ENCODE data around the gene POLD2.

Gene POLD2

DNA sequence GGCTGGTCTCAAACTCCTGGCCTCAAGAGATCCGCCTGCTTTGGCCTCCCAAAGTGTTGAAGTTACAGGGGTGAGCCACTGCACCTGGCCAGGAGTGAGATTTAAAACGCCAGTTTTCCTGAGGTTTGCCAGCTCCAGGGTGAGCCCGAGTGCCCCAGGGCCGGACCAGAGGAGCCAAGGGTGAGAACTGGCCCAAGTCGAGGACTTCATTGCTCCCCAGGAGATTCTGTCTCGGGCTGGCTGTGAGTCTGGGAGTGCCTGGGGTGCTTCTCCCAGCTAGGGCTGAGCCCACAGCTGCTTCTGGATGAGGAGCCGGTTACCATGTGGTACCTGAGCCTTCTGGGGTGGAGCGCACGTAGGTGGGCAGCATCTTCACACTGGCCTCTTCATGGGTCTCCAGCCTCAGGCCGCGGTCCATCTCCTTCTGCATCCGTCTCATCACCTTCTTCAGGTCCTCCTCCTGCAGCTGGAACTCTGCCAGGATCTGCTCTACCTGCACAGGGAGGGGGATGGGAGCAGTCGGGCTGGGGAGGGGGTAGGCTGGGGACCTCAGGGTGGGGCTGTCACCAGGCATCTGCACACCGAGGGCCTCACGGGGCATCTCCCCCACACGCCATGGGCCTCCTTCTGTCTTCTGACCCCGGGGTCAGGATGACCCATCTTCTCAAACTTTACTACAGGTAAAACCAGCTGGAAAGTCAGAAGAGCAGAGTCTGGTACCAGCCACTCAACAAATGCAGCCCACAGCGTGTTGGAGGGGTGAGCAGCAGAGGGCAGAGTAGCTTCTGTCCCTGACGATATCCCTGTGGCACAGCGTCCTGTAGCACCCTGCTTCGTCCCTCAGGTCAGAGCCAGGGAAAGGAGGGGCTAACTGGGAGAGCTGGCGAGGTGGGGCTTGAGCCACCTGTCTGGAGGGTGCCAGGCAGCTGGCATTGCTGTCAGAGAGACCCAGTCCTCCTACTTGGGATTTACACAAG lies 29.9 kb upstream of the POLD2 start:
- DNase-seq: no peak

DNA sequence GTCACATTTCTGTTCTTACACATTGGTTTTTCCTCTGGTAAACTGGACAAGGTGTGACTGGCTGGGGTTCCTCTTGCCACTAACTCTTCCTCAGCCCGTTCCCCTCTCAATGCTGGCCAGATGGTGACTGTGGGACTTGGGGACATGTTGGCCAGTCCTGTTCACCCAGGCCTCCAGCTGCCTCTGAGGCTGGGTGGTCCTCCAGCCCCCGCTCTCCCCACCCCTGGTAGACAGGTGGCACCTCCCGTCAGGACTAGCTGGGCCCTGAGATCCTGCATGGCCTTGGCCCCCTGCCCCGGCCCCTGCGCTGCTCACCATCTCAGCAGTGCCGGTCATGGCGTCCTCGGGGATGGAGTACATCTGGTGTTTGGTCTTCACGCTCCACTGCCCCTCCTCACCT lies 28.6 kb upstream of the POLD2 start:
- DNase-seq: no peak

DNA sequence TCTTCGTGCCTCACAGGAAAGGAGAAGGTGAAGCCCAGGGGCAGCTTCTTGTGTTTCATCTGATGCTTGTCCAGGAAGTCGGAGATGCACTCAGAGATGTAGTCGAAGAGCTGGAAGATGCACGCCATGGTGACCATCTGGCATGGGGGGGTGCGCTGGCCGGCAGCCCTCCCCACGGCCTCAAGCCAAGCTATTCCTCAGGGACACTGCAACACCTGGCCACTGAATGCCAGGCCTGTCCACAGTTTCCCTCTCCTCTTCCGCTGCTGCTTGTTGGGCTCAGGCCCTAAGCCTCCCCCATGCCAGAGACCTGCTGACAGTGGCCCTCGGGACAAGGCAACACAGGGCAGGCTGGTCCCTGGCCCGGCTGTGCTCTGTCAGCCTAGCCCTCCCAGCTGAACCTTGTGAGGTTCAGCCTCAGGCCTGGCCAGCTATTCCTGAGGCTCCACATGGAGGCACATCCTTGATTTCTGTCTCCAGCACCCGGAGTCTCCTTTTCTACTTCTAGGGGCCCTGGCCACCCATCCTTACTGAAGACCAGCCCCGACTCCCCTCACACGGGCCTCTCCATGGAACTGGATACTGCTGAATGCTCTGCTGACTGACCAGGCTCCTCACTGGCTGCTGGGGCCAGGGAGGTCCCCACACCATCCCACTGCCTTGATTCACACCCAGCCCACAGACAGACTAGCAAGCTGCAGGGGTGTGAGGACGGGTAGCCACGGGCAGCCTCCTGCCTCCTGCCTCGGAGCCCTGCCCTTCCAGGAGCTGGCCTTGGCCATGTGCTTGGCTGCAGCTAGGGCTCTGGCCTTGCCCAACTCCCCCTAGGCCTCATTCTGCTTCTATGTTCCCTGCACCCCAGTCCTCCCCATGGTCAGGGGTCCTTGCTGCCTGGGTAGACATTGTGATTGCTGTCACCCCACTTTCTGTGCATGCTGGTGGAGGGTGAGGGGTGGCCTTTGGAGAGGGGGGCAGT lies 27.9 kb upstream of the POLD2 start:
- no peak for DNase-seq

DNA sequence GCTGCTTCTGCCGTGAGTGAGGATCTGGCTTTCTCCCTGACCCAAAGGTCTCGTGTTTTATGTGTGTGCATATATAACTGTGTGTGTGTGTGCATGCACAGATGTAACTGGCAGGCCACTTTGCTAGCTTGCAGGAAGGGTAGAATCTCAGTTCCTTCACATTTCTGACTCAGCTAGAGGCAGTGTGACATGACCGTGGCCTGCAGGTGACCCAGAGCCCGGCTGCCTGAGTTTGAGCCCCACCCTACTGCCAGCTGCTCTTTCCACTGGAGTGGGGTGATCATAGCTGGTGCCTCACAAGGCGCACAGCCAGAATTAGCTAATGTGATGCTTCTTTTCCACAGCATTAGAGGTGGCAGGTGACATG lies 27.1 kb upstream of the POLD2 start:
- no peak for DNase-seq

DNA sequence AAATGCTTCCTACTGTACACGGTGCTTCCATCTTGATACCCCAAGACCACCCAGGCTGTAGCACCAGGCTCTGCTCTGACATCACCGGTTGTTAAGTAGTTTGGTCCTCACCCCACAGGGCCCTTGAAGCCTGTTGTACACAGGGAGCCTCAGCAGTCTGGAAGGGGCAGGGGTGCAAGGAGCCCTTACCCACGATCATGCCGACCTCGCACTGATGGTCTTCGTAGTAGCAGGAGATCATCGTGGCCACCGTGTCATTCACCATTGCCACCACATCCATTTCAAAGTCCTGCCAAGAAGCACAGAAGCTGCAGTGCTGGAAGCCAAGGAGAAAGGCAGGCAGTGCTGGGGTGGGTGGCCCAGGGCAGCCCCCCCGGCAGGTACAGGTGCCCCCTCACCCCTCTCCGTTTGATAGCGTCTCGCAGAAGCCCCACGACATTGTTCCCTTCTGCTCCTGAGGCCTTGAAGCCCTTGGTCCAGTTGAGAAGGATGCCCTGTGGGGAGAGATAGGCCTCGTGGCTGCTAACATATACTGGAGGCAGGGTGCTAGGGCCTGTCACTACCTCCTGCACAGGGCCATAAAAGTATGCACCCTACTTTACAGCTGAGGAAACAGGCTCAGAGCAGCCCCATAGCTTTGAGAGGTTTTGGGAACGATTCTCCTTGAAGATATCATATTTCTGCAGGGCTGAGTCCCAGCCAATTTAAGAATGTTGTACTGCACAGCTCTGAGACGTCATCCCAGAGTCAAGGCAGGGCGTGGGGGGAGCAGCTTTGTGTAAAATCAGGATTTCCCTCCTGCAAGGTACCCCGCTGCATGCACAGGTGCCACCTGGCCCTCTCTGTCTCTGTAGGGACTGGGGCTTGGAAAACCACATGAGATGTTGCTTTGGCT lies 26.5 kb upstream of the POLD2 start:
- DNase-seq: no peak

DNA sequence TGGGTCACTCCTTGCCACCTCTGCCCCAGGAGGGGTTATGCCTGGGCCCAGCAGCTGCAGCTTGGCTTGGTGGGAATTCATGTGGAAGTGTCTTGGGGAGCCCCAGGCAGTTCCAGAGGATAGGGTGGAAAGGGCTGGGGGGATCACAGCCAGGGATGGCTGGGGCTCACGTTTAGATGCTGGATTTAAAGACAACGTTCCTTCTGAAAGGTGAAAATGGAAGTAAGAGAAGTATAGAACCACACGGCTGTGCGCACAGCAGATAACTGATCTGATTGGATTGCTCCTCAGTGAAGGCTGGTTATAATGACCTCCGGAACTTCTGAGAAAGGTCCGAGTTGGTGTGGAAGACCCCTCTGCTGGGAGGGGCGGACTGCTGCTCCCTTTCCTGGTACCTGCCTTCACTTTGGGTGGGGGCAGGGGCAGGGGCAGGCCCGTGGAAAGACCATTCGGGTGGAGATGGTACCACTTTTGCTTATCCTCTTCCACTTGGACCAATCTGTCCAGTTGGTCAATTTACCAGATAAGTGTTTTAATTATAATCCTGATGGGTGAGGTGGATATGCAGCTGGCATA lies 25.7 kb upstream of the POLD2 start:
- no peak for DNase-seq

DNA sequence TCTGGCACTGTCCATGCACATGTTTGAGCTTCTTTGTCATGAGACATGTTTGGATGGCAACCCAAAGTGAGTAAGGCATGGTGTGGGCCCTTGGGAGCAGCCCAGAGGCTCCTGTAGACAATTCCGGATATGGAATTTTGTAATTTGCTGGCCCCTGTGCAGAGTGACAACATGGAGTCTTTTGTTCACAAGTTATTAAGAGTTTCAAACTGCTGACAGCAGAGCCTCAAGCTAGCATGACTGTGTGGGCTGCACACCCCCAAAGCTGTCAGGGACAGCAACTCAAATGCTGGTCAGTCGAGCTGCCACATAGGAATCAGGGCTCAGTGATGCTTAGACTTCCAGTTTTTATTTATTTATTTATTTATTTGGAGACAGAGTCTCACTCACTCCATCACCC lies 24.8 kb upstream of the POLD2 start:
- DNase-seq: no peak

DNA sequence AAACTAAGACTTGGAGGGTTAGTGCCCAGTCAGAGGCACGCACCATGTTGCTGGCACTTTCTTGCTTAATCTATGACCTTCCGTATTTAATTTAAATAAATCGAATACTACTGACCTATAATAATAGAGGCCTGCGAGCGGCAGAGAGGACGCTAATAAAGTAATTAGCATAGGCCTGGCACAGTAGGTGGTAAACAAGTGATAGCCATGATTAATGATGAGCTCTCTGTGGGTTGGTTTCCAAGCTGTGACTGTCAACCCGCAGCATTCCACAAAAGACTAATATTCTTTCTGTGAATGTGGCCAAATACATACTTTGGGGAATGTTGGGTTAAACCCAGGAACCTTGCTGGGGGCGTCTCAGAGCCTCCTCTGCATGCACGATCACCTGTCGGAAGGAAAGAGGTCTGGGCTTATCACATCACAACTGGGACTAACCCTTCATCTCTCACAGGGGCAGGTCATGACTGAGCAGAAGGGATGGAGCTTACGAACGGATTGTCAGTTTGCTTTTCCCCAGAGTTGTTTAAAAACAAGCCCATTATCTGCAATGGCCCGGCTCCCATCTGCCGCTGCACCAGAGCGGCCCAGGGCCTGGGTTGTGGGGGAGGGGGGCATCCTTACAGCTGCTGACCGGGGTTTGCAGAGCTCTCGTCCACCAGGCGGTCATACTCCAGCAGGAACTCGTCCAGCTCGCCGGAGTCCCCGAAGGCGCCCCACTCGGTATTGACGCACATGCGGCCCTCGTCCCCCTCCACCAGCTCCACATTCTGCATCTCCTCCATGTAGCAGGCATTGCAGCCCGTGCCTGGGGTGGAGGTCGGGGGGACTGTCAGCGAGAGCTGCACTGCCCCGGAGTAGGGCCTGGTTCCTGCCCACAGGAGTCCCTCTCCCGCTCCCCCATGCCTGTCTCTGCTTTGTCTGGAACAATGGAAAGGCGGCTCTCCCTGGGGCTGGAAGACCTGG lies 24.0 kb upstream of the POLD2 start:
- no peak for DNase-seq

DNA sequence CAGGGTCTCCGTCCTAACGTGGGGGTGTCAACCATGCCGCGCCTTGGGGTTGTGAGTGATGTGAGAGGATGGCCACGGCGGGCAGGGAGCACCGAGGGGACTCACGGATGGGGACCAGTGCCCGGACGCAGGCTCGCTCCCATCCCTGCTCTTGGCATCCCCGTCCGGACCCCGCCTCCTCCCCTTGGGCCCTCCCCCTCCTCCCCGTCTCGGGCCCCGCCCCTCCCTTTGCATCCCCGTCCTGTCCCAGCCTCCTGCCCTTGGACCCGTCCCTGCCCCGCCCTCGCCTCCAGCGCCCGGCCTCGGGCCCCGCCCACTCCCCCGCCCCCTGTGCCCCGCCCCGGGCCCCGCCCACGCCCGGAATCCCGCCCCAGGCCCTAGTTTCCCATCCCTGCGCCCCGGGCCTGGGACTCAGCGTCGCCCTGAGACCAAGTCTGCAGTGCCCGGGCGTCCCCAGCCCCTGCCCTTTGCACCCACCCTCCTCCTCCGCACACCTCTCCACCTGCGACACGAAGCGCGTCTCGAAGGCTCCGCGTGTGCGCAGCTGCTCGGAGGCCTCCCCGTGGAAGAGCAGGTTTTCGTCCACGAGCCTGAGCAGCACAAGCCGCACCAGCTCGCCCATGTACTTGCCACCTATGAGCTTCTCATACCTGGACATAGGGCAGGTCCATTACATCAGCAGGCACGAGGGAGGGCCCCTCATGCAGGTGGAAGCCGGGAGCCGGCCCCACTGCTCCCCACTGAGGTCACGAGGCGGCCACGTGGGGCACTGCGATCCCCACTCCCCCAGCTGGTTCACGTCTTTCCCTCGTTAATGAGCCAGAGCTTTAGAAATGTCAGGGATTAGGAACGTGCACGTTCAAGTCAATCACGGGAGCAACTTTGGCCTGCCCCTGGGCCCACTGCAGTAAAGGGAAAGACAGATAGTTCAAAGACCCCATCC lies 22.9 kb upstream of the POLD2 start:
- peak; percentile 74 for DNase-seq

DNA sequence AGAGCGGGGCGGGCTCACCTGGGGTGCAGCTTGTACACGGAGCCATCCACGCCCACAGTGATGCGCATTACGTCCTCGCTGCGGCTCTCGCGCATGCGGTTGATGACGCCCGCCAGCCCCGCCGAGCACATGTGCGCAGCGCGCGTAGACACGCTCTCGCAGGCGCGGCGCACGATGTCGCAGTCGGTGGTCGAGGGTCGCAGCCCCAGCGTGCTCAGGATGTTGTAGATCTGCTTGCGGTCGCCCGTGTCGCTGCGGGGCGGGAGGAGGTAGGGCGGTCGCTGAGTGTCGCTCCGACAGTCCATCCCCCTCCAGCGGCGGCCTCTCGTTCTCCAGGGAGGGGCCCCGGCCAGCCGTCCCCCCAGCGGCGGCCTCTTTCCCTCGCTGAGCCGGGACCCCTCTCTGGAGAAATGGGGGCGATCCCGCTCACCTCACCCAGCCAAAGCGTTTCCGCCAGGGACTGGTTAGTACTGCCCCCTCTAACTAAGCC lies 22.2 kb upstream of the POLD2 start:
- DNase-seq: peak; percentile 27

DNA sequence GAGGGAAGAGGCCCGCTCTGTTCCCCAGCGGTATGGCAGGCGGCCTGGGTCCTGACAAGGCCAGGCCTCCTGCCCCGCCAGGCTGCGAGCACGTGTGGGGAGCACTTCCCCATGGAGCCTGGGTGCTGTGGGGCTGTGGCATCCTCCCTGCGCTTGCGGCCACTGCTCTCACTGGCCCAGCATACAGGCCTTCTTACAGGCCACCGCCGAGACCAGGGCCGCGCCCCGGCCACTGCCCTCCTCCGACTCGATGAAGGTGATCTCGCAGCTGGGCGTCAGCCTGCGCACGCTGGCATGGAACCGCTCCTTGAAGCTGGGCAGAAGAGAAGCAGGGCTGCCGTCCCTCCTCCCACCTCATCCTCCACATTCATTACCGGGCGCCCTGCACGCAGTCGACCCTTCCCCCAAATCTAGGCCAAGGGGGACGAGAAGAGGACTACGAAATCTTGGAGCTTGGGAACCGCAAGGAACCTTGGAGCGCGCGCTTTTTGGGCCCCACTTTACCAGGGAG lies 21.7 kb upstream of the POLD2 start:
- no peak for DNase-seq

DNA sequence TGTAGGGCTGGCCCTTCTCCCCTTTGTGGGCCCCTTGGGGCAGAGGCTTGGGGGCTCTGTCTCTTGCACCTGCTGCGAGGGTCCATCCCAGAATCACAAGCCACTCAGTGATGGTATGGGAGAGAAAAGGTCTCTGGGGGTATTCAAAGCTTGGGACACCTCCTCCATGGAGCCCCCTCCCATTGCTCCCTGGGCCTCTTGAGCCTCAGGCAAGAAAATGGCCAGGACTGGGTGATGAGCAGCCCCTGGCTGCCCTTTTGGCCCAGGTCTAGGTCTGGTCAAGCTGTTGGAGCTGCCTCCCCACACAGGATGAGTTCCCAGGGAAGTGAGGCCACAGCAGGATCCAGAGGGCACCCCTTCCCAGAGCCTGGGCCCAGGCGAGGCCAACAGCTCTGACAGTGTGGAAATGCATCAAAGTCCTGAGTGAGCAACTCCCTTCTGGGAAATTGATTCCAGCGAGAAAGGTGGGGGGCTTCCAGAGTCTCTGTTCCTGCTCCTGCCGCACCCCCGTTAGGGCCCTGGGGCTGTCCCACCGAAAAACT lies 21.1 kb upstream of the POLD2 start:
- DNase-seq: no peak

DNA sequence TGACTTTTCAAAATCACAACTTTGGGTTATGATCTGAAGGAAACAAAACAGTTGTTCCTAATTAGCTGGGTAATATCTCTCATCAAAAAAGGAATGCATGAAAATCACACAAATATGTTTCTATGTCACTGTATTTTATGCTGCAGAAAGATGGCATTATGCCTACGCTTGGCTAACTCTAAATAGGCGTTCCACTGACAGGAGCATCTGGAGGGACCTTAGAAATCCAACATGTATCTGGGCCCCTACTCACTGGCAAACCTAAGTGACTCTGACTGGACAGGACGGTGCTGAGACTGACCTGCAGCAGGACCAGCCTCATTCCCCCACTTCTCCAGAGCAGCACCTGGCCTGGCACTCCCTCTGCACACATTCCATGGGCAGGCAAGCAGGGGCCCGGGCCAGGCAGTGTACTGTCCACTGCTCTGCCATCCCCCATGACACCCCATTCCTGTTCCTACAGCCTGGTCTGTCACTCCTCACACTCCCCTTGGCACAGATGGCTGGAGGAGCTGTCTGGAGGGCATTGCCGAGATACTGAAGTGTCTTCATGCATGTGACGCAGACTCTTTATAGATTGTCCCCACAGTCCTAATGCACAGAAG lies 20.4 kb upstream of the POLD2 start:
- DNase-seq: no peak

DNA sequence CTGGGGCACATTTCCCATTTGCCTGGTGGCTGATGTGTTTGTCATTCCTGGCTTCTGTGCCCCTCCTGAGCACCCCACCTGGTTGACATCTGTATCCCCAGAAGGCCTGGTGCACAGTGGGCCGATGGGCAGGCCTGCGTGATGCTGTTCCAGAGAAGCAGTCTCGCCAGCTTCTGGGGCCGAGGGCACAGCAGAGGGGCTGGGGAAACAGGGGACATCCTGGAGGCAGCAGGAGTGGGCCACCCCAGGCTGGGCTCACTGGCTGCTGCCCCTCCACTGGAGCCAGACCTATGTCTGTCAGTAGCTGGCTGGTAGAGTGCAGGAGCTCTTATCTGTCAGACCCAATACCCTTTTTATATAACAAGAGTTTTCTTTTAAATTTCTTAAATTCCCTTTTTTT lies 18.7 kb upstream of the POLD2 start:
- DNase-seq: no peak

DNA sequence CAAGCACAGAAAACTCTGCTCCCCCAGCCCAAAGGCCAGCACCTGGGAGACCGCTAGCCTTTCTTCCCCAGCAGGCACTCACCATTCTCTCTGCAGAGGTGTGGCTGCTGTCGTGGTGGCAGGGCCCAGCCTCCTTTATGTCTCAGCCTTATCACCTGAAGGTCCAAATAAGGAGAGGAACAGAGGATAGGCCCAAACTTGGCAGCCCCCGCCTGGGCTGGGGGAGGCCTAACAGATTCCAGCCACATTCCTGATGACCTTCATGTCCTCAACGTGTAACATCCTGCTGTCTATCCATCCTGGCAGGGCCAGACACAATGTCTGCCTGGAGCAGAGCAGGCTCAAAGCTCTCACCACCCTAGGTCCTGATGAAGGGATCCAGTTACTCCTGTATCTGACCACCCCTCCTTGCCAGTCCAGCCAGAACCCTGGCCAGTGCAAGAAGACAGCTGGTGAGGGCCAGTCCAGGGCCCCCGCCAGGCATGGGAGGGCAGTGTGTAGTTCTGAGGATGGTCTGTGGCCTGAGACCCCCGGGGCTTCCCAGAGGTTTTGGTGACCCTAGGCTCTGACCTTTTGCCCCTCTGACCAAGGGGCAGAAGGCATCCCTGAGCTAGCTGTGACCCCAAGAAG lies 18.0 kb upstream of the POLD2 start, which contains the start of gene MYL7:
TSS of gene MYL7 (minus strand) at position 112 of the 630 bp plus-strand sequence. CDS start at position 85, 27 bp downstream.
- DNase-seq: no peak

DNA sequence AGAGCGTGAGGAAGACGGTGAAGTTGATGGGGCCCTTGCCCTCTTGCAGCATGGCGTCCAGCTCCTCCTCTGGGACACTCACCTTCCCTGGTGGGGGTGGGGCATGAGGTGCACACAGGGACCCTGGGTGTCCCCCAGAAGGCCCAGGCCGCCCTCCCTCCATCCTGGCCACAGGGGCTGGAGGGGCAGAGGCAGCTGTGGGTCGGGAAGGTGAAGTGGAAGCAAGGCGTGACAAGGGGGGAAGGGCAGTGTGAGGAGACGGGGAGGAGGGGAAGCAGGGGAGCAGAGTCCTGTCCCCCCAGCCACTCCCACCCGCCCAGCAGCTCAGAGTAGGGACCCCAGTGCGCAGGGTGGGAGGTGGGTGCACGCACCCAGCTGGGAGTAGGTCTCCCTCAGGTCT lies 17.0 kb upstream of the POLD2 start:
- no peak for DNase-seq

DNA sequence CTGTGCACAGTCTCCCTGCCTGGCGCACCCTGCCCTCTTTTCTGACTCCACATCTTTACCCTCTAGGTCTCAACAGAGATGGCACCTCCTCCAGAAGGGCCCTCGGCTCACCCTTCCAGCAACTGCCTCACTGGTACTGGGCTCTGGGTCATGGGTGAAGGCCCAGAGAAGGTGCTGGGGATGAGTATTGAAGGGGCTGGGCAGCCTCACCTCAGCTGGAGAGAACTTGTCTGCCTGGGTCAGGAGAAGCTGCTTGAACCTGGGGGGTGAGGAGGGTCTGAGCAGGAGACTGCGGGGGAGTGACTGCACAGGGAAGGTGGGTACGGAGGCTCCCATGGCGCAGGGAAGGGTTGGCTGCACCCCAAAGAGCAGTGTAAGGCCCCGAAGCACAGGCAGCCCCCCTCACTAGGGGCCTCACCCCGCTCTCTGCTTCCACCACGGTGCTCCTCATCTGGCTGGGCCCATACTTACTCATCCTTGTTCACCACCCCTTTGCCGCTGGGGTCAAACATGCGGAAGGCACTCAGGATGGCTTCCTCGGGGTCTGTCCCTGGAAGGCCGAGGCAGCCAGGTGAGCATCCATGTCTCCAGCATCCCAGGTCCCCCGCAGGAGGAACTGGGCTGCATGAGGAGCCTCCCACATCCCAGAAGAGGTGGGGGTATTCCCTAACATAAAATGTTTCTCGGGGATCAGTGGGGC lies 16.1 kb upstream of the POLD2 start:
- DNase-seq: no peak

All from fibroblast of skin of back (primary cell).